Parathyroid adenoma (tissue), 2 donors: ENCODE data around the gene UBASH3A.
"Not testable (repeated sequence)": the region's sequence is repeated elsewhere in the genome, so short reads cannot be mapped to it uniquely, and the experiment has no call there.

ENCODE experiments used
- H2AFZ ChIP-seq: fragments of 300-600 bp; sonication (generic); one replicate; pipeline ENCODE4 v1.7.0; 2017; ENCODE audit warnings: antibody characterized with exemption, mild to moderate bottlenecking
- H3K27ac ChIP-seq: fragments of 300-600 bp; sonication (generic); one replicate; pipeline ENCODE4 v1.7.0; 2017
- H3K27me3 ChIP-seq: fragments of 300-600 bp; sonication (generic); one replicate; pipeline ENCODE4 v1.7.0; 2017; ENCODE audit warnings: low read length; ENCODE audit not compliant: control insufficient read depth, insufficient read depth
- H3K36me3 ChIP-seq: fragments of 300-600 bp; sonication (generic); one replicate; pipeline ENCODE4 v1.7.0; 2017; ENCODE audit warnings: low read length; ENCODE audit not compliant: control insufficient read depth, insufficient read depth
- H3K4me1 ChIP-seq: fragments of 300-600 bp; sonication (generic); one replicate; pipeline ENCODE4 v1.7.0; 2017; ENCODE audit warnings: control low read depth
- H3K4me2 ChIP-seq: fragments of 300-600 bp; sonication (generic); one replicate; pipeline ENCODE4 v1.7.0; 2017; ENCODE audit warnings: low read length
- H3K4me3 ChIP-seq: fragments of 300-600 bp; sonication (generic); one replicate; pipeline ENCODE4 v1.7.0; 2017; ENCODE audit warnings: low read depth, low read length
- H3K79me2 ChIP-seq: fragments of 300-600 bp; sonication (generic); one replicate; pipeline ENCODE4 v1.7.0; 2017; ENCODE audit warnings: control low read depth
- H3K9ac ChIP-seq: fragments of 300-600 bp; sonication (generic); one replicate; pipeline ENCODE4 v1.7.0; 2017; ENCODE audit warnings: mild to moderate bottlenecking
- H3K9me3 ChIP-seq: fragments of 300-600 bp; sonication (generic); one replicate; pipeline ENCODE4 v1.7.0; 2017; ENCODE audit warnings: low read length; ENCODE audit not compliant: control insufficient read depth
- CTCF ChIP-seq: fragments of 300-600 bp; sonication (generic); IDR thresholded peaks from one replicate; pipeline ENCODE4 v1.7.0; 2017; ENCODE audit warnings: antibody characterized with exemption, mild to moderate bottlenecking
- donor health status: primary hyperparathyroidism.

UBASH3A gene

GRCh38 chr21:42466700-42467099 lies 63.0 kb downstream of the UBASH3A start:
- Histone ChIP-seq H3K36me3 (no peaks in the 10 kb centered on the region), H3K79me2 (no peaks in the 10 kb centered on the region), H3K9me3 (no peaks in the 10 kb centered on the region), H3K4me3 (no peak overlapping the region), H3K4me2 (no peak overlapping the region), H3K4me1 (no peaks in the 10 kb centered on the region), H2AFZ (peak overlapping the region; percentile 61), H3K9ac (no peak overlapping the region), H3K27ac (no peak overlapping the region), H3K27me3 (no peaks in the 10 kb centered on the region)
- TF ChIP-seq CTCF: no peak

- TF ChIP-seq CTCF: peak; percentile 32
- H3K4me1 ChIP-seq: no peaks in the 10 kb centered on the region
- H3K27me3 ChIP-seq: no peaks in the 10 kb centered on the region
- H3K9ac ChIP-seq: no peak overlapping the region
- no peak overlapping the region for H3K4me2 ChIP-seq
- H3K36me3 ChIP-seq: no peaks in the 10 kb centered on the region
- H2AFZ ChIP-seq: peak overlapping the region; percentile 61
- H3K9me3 ChIP-seq: no peaks in the 10 kb centered on the region
- no peak overlapping the region for H3K27ac ChIP-seq
- no peaks in the 10 kb centered on the region for H3K79me2 ChIP-seq
- H3K4me3 ChIP-seq: no peak overlapping the region
Observed at GRCh38 chr21:42467140-42467983, 63.7 kb downstream of the UBASH3A start.

GRCh38 chr21:42468491-42469131 lies 64.9 kb downstream of the UBASH3A start:
- no peaks in the 10 kb centered on the region for H3K79me2 ChIP-seq
- H3K9me3 ChIP-seq: no peaks in the 10 kb centered on the region
- H3K9ac ChIP-seq: no peak overlapping the region
- H3K4me2 ChIP-seq: no peak overlapping the region
- no peak overlapping the region for H3K4me3 ChIP-seq
- H3K36me3 ChIP-seq: no peaks in the 10 kb centered on the region
- H2AFZ ChIP-seq: no peak overlapping the region
- H3K27me3 ChIP-seq: no peaks in the 10 kb centered on the region
- H3K4me1 ChIP-seq: no peaks in the 10 kb centered on the region
- no peak overlapping the region for H3K27ac ChIP-seq
- TF ChIP-seq CTCF: no peak

- Histone ChIP-seq H3K4me1 (no peaks in the 10 kb centered on the region), H3K9me3 (no peaks in the 10 kb centered on the region), H3K9ac (no peak overlapping the region), H3K36me3 (no peaks in the 10 kb centered on the region), H3K27ac (no peak overlapping the region), H3K27me3 (no peaks in the 10 kb centered on the region), H3K4me2 (no peak overlapping the region), H3K4me3 (no peak overlapping the region), H2AFZ (no peak overlapping the region), H3K79me2 (no peaks in the 10 kb centered on the region)
- TF ChIP-seq CTCF: no peak
Observed at GRCh38 chr21:42469272-42469671, 65.6 kb downstream of the UBASH3A start.

GRCh38 chr21:42469726-42470125 lies 66.0 kb downstream of the UBASH3A start:
- not testable (repeated sequence) for H3K27me3 ChIP-seq, H2AFZ ChIP-seq, H3K9me3 ChIP-seq, H3K4me3 ChIP-seq, H3K36me3 ChIP-seq, H3K4me1 ChIP-seq, H3K4me2 ChIP-seq, H3K79me2 ChIP-seq, H3K27ac ChIP-seq, H3K9ac ChIP-seq
